CD14-positive monocyte (primary cell): ENCODE results near the gene GEMIN8. TPM values are rescaled to one million over a fixed set of nuclear protein-coding genes. Genes with fewer than 3 reads are reported as not detected.

Experiments used
- DNase-seq, 3 donors: peaks; one replicate each; pipeline ENCODE4 v3.0.0-alpha.2; 2011 to 2022
- H2AFZ ChIP-seq: 2 replicates; pipeline ENCODE4 v1.6.0; 2012; ENCODE audit warnings: mild to moderate bottlenecking, low read depth, low read length, inconsistent platforms; ENCODE audit not compliant: insufficient read depth, poor library complexity, severe bottlenecking
- H3K27ac ChIP-seq, 2 donors: 1 replicate in 1 of 2; 2 replicates in 1 of 2; pipeline ENCODE4 v1.5.1; 2012 to 2013; ENCODE audit warnings: low read length in 2 of 2, control low read depth in 1 of 2, inconsistent platforms in 1 of 2, low read depth in 1 of 2, mild to moderate bottlenecking in 1 of 2
- H3K27me3 ChIP-seq, 2 donors: one replicate each; pipeline versions ENCODE4 v1.6.0 to v1.6.1; 2011 to 2013; ENCODE audit warnings: low read length in 2 of 2; ENCODE audit not compliant: control insufficient read depth in 2 of 2, insufficient read depth in 2 of 2
- H3K36me3 ChIP-seq, 2 donors: replicated peaks in 1 of 2; 1 replicate in 1 of 2; 2 replicates in 1 of 2; pipeline versions ENCODE4 v1.5.1 to v1.6.1; 2012 to 2013; ENCODE audit warnings: low read length in 2 of 2, control low read depth in 1 of 2, inconsistent platforms in 1 of 2, mild to moderate bottlenecking in 1 of 2; ENCODE audit not compliant: insufficient read depth in 2 of 2, control insufficient read depth in 1 of 2
- H3K4me1 ChIP-seq, 2 donors: 1 replicate in 1 of 2; 2 replicates in 1 of 2; pipeline versions ENCODE4 v1.5.1 to v1.6.1; 2012 to 2013; ENCODE audit warnings: low read length in 2 of 2, control low read depth in 1 of 2, inconsistent platforms in 1 of 2, mild to moderate bottlenecking in 1 of 2, moderate library complexity in 1 of 2; ENCODE audit not compliant: insufficient read depth in 2 of 2, control insufficient read depth in 1 of 2
- H3K4me2 ChIP-seq: replicated peaks from 2 replicates; pipeline ENCODE3; 2012; ENCODE audit warnings: low read length, moderate library complexity, mild to moderate bottlenecking; ENCODE audit not compliant: poor library complexity, severe bottlenecking; ENCODE audit errors: extremely low read depth
- H3K4me3 ChIP-seq, 3 experiments: fragments of 200-600 bp in 1 of 3; sonication (generic) in 1 of 3; replicated peaks in 1 of 3; 1 replicate in 2 of 3; 2 replicates in 1 of 3; pipeline ENCODE4 v1.5.1; 2011 to 2013; ENCODE audit warnings: low read length in 3 of 3, mild to moderate bottlenecking in 3 of 3, control low read depth in 2 of 3, low read depth in 2 of 3, inconsistent platforms in 1 of 3, moderate library complexity in 1 of 3
- H3K79me2 ChIP-seq: 2 replicates; pipeline ENCODE4 v1.6.0; 2012; ENCODE audit warnings: mild to moderate bottlenecking, control low read depth, inconsistent platforms, low read length, moderate library complexity; ENCODE audit not compliant: insufficient read depth
- H3K9ac ChIP-seq: 2 replicates; pipeline ENCODE4 v1.6.0; 2017; ENCODE audit warnings: low read length, mild to moderate bottlenecking; ENCODE audit not compliant: insufficient read depth, poor library complexity, severe bottlenecking
- H3K9me3 ChIP-seq, 2 donors: replicated peaks in 1 of 2; 1 replicate in 1 of 2; 2 replicates in 1 of 2; pipeline versions ENCODE4 v1.5.1 to v1.6.1; 2012 to 2013; ENCODE audit warnings: low read length in 2 of 2, control low read depth in 1 of 2; ENCODE audit not compliant: control insufficient read depth in 1 of 2, insufficient read depth in 1 of 2
- H4K20me1 ChIP-seq: 2 replicates; pipeline ENCODE4 v1.6.0; 2012; ENCODE audit warnings: mild to moderate bottlenecking, low read length, control low read depth, moderate library complexity; ENCODE audit not compliant: insufficient read depth
- H3K27ac Mint-ChIP-seq, 7 donors: one replicate each; pipeline ENCODE4 v1.8.0; 2020; ENCODE audit warnings: mild to moderate bottlenecking in 7 of 7, mixed read lengths in 7 of 7, moderate library complexity in 6 of 7, inconsistent platforms in 2 of 7
- H3K27me3 Mint-ChIP-seq, 3 donors: one replicate each; pipeline ENCODE4 v1.8.0; 2021 to 2022; ENCODE audit warnings: low read depth in 3 of 3, mild to moderate bottlenecking in 3 of 3, mixed read lengths in 3 of 3, moderate library complexity in 3 of 3, inconsistent platforms in 1 of 3
- H3K36me3 Mint-ChIP-seq, 2 donors: one replicate each; pipeline ENCODE4 v1.8.0; 2020; ENCODE audit warnings: mixed read lengths in 2 of 2, inconsistent platforms in 1 of 2, mild to moderate bottlenecking in 1 of 2
- H3K4me1 Mint-ChIP-seq: one replicate; pipeline ENCODE4 v1.8.0; 2020; ENCODE audit warnings: mild to moderate bottlenecking, mixed read lengths
- H3K4me3 Mint-ChIP-seq, 2 donors: one replicate each; pipeline ENCODE4 v1.8.0; 2020; ENCODE audit warnings: mild to moderate bottlenecking in 2 of 2, mixed read lengths in 2 of 2, moderate library complexity in 1 of 2
- H3K9me3 Mint-ChIP-seq, 7 donors: one replicate each; pipeline ENCODE4 v1.8.0; 2020 to 2022; ENCODE audit warnings: mixed read lengths in 7 of 7, mild to moderate bottlenecking in 6 of 7, moderate library complexity in 6 of 7, inconsistent platforms in 2 of 7
- WGBS: methylation state at CpG from one replicate; pipeline ENCODE4 v1.1.5; 2013; ENCODE audit warnings: missing lambda C conversion rate; ENCODE audit not compliant: insufficient coverage; 5-methylcytosine and 5-hydroxymethylcytosine counted together
- intact Hi-C, 2 donors: fragments of 100-400 bp; cut with micrococcal nuclease; formaldehyde crosslinking; loops; one replicate each; pipeline versions ENCODE4 v1.15.0 to v1.15.1; 2023
- polyA plus RNA-seq, 3 donors: library from polyadenylated mRNA; depleted of rRNA in 1 of 3; unstranded in 2 of 3; stranded (reverse) in 1 of 3; fragments of 300-500 nt in 2 of 3; fragments of >200 nt in 1 of 3; fragmentation: Illumina TruSeq in 2 of 3; gene quantifications; 1 replicate in 2 of 3; 2 replicates in 1 of 3; pipeline ENCODE4 v1.2.3, GENCODE V29; 2012 to 2021
- TF ChIP-seq, protein P1 (sequence below): fragments of 200-600 bp; IDR thresholded peaks from one replicate; pipeline ENCODE4 v1.8.0; 2022; ENCODE audit warnings: antibody characterized with exemption, mild to moderate bottlenecking

The GEMIN8 gene
- polyA plus RNA-seq, 3 donors, result 10.9 to 15.0 (median 12.6) TPM

DNA sequence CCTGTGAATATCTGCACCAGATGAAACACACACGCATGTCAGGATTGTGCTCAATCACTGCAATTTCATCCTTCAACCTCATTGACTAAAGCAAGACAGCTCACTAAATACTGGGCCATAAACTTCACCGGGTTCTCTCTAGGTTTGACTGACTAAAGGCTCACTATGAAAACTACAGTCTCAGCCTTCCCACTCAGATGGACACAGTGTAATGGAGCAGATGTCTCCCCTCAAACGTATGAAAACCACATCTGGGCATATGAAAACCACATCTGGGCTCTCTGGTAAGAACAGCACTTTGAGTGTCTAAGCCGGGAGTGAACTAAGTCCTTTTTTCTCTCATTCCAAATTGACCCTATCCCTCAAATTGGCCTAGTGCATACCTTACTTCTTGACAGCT is 15.2 kb downstream of the GEMIN8 start:
- H3K9ac ChIP-seq, result no peak overlapping the region
- H3K36me3 ChIP-seq, result peaks cover 3 to 5% of the 10 kb centered on the region in 2 donors
- H3K36me3 Mint-ChIP-seq, result peaks cover 8 to 9% of the 10 kb centered on the region in 2 donors
- no peak overlapping the region for H3K4me3 ChIP-seq
- H3K27me3 Mint-ChIP-seq, result peaks cover 0 to 7% (median 0%) of the 10 kb centered on the region in 3 donors
- H2AFZ ChIP-seq, result no peak overlapping the region
- no peak overlapping the region for H3K27ac Mint-ChIP-seq
- no peaks in the 10 kb centered on the region for H3K4me1 Mint-ChIP-seq
- H4K20me1 ChIP-seq, result no peaks in the 10 kb centered on the region
- peaks cover 0 to 2% (median 0%) of the 10 kb centered on the region in 7 donors for H3K9me3 Mint-ChIP-seq
- TF ChIP-seq, protein P1, sequence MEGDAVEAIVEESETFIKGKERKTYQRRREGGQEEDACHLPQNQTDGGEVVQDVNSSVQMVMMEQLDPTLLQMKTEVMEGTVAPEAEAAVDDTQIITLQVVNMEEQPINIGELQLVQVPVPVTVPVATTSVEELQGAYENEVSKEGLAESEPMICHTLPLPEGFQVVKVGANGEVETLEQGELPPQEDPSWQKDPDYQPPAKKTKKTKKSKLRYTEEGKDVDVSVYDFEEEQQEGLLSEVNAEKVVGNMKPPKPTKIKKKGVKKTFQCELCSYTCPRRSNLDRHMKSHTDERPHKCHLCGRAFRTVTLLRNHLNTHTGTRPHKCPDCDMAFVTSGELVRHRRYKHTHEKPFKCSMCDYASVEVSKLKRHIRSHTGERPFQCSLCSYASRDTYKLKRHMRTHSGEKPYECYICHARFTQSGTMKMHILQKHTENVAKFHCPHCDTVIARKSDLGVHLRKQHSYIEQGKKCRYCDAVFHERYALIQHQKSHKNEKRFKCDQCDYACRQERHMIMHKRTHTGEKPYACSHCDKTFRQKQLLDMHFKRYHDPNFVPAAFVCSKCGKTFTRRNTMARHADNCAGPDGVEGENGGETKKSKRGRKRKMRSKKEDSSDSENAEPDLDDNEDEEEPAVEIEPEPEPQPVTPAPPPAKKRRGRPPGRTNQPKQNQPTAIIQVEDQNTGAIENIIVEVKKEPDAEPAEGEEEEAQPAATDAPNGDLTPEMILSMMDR, result no peak
- no peaks in the 10 kb centered on the region for H3K27me3 ChIP-seq
- H3K4me2 ChIP-seq, result no peak overlapping the region
- no peaks in the 10 kb centered on the region for H3K79me2 ChIP-seq
- H3K4me1 ChIP-seq, result no peaks in the 10 kb centered on the region
- no peaks in the 10 kb centered on the region for H3K9me3 ChIP-seq
- WGBS, result 92% methylated on average over 2 of the region's 4 CpGs
- no peak for DNase-seq
- H3K27ac ChIP-seq, result no peak overlapping the region
- intact Hi-C loops, result no loop called here
- no peak overlapping the region for H3K4me3 Mint-ChIP-seq

DNA sequence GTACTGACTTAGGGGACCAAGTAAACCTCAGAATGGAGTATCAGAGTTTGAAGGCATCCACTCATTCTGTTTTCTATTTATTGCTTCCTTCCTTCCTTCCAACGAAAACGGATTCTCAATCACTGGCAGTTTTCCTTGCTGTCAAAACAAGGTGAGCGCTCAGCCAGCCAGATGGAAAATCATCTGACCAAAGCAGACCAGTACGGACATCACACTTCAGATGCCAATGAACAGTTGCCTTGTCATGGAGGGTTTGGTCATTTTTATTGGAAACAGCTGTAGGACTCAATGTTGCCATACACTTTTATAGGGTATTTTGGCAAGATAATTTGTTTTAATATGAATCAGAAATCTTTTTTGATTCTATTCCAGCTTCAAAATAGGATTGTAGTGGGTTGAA is 16.6 kb downstream of the GEMIN8 start:
- H3K9me3 ChIP-seq, result no peaks in the 10 kb centered on the region
- no peak for DNase-seq
- H3K36me3 ChIP-seq, result peaks cover 7 to 8% of the 10 kb centered on the region in 2 donors
- H3K27ac ChIP-seq, result no peak overlapping the region
- H3K4me2 ChIP-seq, result no peak overlapping the region
- Mint-ChIP-seq H3K27ac (no peak overlapping the region), H3K9me3 (no peaks in the 10 kb centered on the region), H3K36me3 (peaks cover 11 to 14% of the 10 kb centered on the region in 2 donors), H3K27me3 (peaks cover 0 to 9% (median 0%) of the 10 kb centered on the region in 3 donors), H3K4me1 (no peaks in the 10 kb centered on the region), H3K4me3 (no peak overlapping the region)
- no peaks in the 10 kb centered on the region for H4K20me1 ChIP-seq
- no peaks in the 10 kb centered on the region for H3K79me2 ChIP-seq
- TF ChIP-seq, protein P1, result no peak
- H3K27me3 ChIP-seq, result no peaks in the 10 kb centered on the region
- intact Hi-C loops, result no loop called here
- H3K4me3 ChIP-seq, result no peak overlapping the region
- no peak overlapping the region for H2AFZ ChIP-seq
- no CpG with 5 or more reads among the region's 4 CpGs for WGBS
- no peaks in the 10 kb centered on the region for H3K4me1 ChIP-seq
- no peak overlapping the region for H3K9ac ChIP-seq
